GM12865 (cell line): ENCODE results near the gene HES2.

Source experiments
- DNase-seq: peaks from one replicate; pipeline ENCODE4 v3.0.0; 2010; ENCODE audit warnings: low read depth
- H3K4me3 ChIP-seq: 2 replicates; pipeline ENCODE4 v1.5.1; 2011; ENCODE audit warnings: mild to moderate bottlenecking, low read depth, low read length, control low read depth
- CTCF ChIP-seq: IDR thresholded peaks from 2 replicates; pipeline ENCODE4 v1.5.1; 2011; ENCODE audit warnings: low read length, control low read depth, low read depth, inconsistent platforms; ENCODE audit not compliant: insufficient read depth; ENCODE audit errors: missing control alignments

HES2 gene

GRCh38 chr1:6393400-6394187, 26.1 kb downstream of the HES2 start, which contains the start of gene ACOT7:
Gene ACOT7, minus strand, starts transcription at chr1:6393767. Its CDS starts 368 bp downstream, at chr1:6393399.
- no peak for TF ChIP-seq CTCF
- DNase-seq: peak; percentile 93
- H3K4me3 ChIP-seq: peak within 1 kb of the TSS; percentile 87

DNA sequence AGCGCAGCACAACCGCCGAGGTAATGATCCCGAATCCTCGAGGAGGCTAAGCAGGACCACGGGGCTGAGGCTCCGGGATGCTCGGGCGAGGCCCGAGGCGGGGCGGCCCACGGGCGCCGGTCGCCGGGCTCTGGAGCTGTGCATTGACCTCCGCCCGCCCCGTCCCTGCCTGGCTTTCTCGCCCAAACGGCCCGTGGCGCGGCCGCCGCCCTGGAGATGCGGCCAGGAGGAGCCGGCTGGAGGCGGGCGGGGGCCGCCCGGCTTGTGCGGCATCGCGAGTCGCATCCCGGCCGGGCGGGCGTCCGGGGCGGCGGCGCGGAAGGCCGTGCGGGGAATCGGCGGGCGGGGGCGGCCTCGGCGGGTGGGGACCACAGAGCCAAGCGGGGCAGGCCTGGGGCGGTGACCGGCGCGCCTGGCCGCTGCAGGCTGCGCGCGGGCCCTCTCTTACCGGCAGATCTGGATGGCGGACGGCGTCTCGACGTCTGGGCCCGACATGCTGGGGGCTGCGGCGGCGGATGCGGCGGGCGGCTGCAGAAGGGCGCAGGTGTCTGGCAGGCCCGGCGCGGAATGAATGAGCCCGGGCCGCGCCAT, 26.8 kb downstream of the HES2 start:
- TF ChIP-seq CTCF: no peak
- H3K4me3 ChIP-seq: peak overlapping the region; percentile 67
- DNase-seq: no peak

- peak; percentile 67 for DNase-seq
- H3K4me3 ChIP-seq: peak overlapping the region; percentile 67
- no peak for TF ChIP-seq CTCF
Measured at GRCh38 chr1:6391951-6392808, 27.5 kb downstream of the HES2 start.

DNA sequence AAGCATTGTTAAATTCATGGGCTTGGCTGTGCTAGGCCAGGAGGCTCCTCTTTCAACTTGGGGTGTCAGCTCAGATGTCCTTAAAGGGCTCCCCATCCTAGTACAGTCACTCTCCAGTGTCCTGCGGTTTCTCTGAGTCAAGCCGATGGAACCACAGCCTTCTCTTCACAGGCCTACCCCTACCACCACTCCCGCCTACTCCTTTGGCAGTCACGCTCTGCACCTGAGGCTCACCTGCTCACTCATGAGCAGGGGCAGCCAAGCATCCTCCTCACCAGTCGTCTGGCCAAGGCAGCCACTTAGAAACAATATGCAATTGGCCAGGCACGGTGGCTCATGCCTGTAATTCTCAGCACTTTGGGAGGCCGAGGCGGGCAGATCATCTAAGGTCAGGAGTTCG, 29.7 kb downstream of the HES2 start:
- no peak for DNase-seq
- no peak overlapping the region for H3K4me3 ChIP-seq
- TF ChIP-seq CTCF: no peak

GRCh38 chr1:6386371-6386949, 33.3 kb downstream of the HES2 start:
- no peak overlapping the region for H3K4me3 ChIP-seq
- no peak for TF ChIP-seq CTCF
- no peak for DNase-seq

- DNase-seq: no peak
- no peak overlapping the region for H3K4me3 ChIP-seq
- no peak for TF ChIP-seq CTCF
Measured at GRCh38 chr1:6385488-6386191, 34.1 kb downstream of the HES2 start.
